Measurements from ENCODE around the gene HEATR1. TPM values are rescaled to one million over a fixed set of nuclear protein-coding genes. Genes with fewer than 3 reads are reported as not detected.
"Not testable (repeated sequence)": the region's sequence is repeated elsewhere in the genome, so short reads cannot be mapped to it uniquely, and the experiment has no call there.

Gene HEATR1
- total RNA-seq, 1 experiment from 2014 or later, result 43.0 TPM

- Histone ChIP-seq H3K4me3 (no peak overlapping the region), H3K4me2 (no peak overlapping the region), H4K20me1 (ENCODE audit: insufficient read depth) (no peaks in the 10 kb centered on the region), H3K9me3 (ENCODE audit: insufficient read depth, low read depth) (no peaks in the 10 kb centered on the region), H3K9me2 (ENCODE audit: insufficient read depth) (no peaks in the 10 kb centered on the region), H3K79me2 (ENCODE audit: low read depth) (no peaks in the 10 kb centered on the region), H3K27ac (no peak overlapping the region), H3F3A (ENCODE audit: insufficient read depth, low read depth) (peaks cover 9% of the 10 kb centered on the region), H3K27me3 (ENCODE audit: insufficient read depth, low read depth) (no peaks in the 10 kb centered on the region), H3K4me1 (replicated peaks; ENCODE audit: insufficient read depth) (peaks cover 24% of the 10 kb centered on the region), H3K36me3 (ENCODE audit: low read depth) (no peaks in the 10 kb centered on the region), H2AFZ (no peak overlapping the region)
- no peak for DNase-seq
- no TSS peak for BruUV-seq (replicated peaks)
- intact Hi-C loops (cut with micrococcal nuclease; ENCODE audit: unreplicated experiment), result no loop called here
- ChIA-PET CTCF (no interaction called here), POLR2A (ENCODE audit: unreplicated experiment) (no interaction called here)
- TF ChIP-seq CTCF (conservative IDR thresholded peaks at IDR 0.05) (no peak), EZH2 (IDR thresholded peaks at IDR 0.05; ENCODE audit: low read depth) (no peak)
Observed at GRCh38 chr1:236509203-236509602, 95.1 kb downstream of the HEATR1 start.

- H3F3A ChIP-seq (ENCODE audit: insufficient read depth, low read depth), result peaks cover 12% of the 10 kb centered on the region
- no peaks in the 10 kb centered on the region for H3K9me2 ChIP-seq (ENCODE audit: insufficient read depth)
- H2AFZ ChIP-seq, result no peak overlapping the region
- H3K27me3 ChIP-seq (ENCODE audit: insufficient read depth, low read depth), result no peaks in the 10 kb centered on the region
- ChIA-PET POLR2A (ENCODE audit: unreplicated experiment) (no interaction called here), CTCF (no interaction called here)
- no peak for DNase-seq
- H3K4me2 ChIP-seq, result no peak overlapping the region
- no peaks in the 10 kb centered on the region for H4K20me1 ChIP-seq (ENCODE audit: insufficient read depth)
- H3K4me1 ChIP-seq (replicated peaks; ENCODE audit: insufficient read depth), result peaks cover 27% of the 10 kb centered on the region
- no peak overlapping the region for H3K4me3 ChIP-seq
- H3K27ac ChIP-seq, result no peak overlapping the region
- H3K9me3 ChIP-seq (ENCODE audit: insufficient read depth, low read depth), result no peaks in the 10 kb centered on the region
- BruUV-seq (replicated peaks), result no TSS peak
- intact Hi-C loops (cut with micrococcal nuclease; ENCODE audit: unreplicated experiment), result no loop called here
- no peaks in the 10 kb centered on the region for H3K36me3 ChIP-seq (ENCODE audit: low read depth)
- H3K79me2 ChIP-seq (ENCODE audit: low read depth), result no peaks in the 10 kb centered on the region
- TF ChIP-seq EZH2 (IDR thresholded peaks at IDR 0.05; ENCODE audit: low read depth) (no peak), CTCF (conservative IDR thresholded peaks at IDR 0.05) (no peak)
Observed at GRCh38 chr1:236508593-236509027, 95.7 kb downstream of the HEATR1 start.

- H3K4me1 ChIP-seq (replicated peaks; ENCODE audit: insufficient read depth), result peaks cover 39% of the 10 kb centered on the region
- no TSS peak for BruUV-seq (replicated peaks)
- intact Hi-C loops (cut with micrococcal nuclease; ENCODE audit: unreplicated experiment), result no loop called here
- no peak overlapping the region for H2AFZ ChIP-seq
- H3K9me2 ChIP-seq (ENCODE audit: insufficient read depth), result no peaks in the 10 kb centered on the region
- no peaks in the 10 kb centered on the region for H4K20me1 ChIP-seq (ENCODE audit: insufficient read depth)
- ChIA-PET CTCF (no interaction called here), POLR2A (ENCODE audit: unreplicated experiment) (no interaction called here)
- H3K36me3 ChIP-seq (ENCODE audit: low read depth), result no peaks in the 10 kb centered on the region
- peak overlapping the region; percentile 38 for H3K27ac ChIP-seq
- no peaks in the 10 kb centered on the region for H3K79me2 ChIP-seq (ENCODE audit: low read depth)
- H3K9me3 ChIP-seq (ENCODE audit: insufficient read depth, low read depth), result no peaks in the 10 kb centered on the region
- H3F3A ChIP-seq (ENCODE audit: insufficient read depth, low read depth), result peaks cover 23% of the 10 kb centered on the region
- no peak overlapping the region for H3K4me2 ChIP-seq
- H3K27me3 ChIP-seq (ENCODE audit: insufficient read depth, low read depth), result no peaks in the 10 kb centered on the region
- H3K4me3 ChIP-seq, result no peak overlapping the region
- no peak for TF ChIP-seq CTCF (conservative IDR thresholded peaks at IDR 0.05)
- TF ChIP-seq EZH2 (IDR thresholded peaks at IDR 0.05; ENCODE audit: low read depth), result no peak
- peak in 1 of 2 experiments; percentile 78 for DNase-seq
Observed at GRCh38 chr1:236507022-236507700, 97.2 kb downstream of the HEATR1 start.

- Histone ChIP-seq H3K4me1 (replicated peaks; ENCODE audit: insufficient read depth) (peaks cover 53% of the 10 kb centered on the region), H3K27ac (peak overlapping the region; percentile 96), H3F3A (ENCODE audit: insufficient read depth, low read depth) (peaks cover 32% of the 10 kb centered on the region)
- H2AFZ ChIP-seq; H3K36me3 ChIP-seq (ENCODE audit: low read depth); H4K20me1 ChIP-seq (ENCODE audit: insufficient read depth); DNase-seq; intact Hi-C loops (cut with micrococcal nuclease; ENCODE audit: unreplicated experiment); H3K27me3 ChIP-seq (ENCODE audit: insufficient read depth, low read depth); BruUV-seq (replicated peaks); CTCF ChIA-PET; H3K79me2 ChIP-seq (ENCODE audit: low read depth); H3K9me2 ChIP-seq (ENCODE audit: insufficient read depth); H3K9me3 ChIP-seq (ENCODE audit: insufficient read depth, low read depth); H3K4me2 ChIP-seq; H3K4me3 ChIP-seq: not testable (repeated sequence)
- POLR2A ChIA-PET (ENCODE audit: unreplicated experiment), result interaction anchor here (0.6 kb wide), 1 partner anchor 1082 kb away, joined by 6 read pairs; no protein-coding TSS in a partner anchor
Observed at GRCh38 chr1:236504338-236504737, 100.0 kb downstream of the HEATR1 start.
